ELR (cell line): ENCODE results near the gene PCDHA7.
"Not testable (repeated sequence)": the region's sequence is repeated elsewhere in the genome, so short reads cannot be mapped to it uniquely, and the experiment has no call there.

Source experiments
- DNase-seq: peaks from one replicate; pipeline ENCODE4 v3.0.0-alpha.2; 2015; ENCODE audit warnings: low read depth

PCDHA7 gene

GRCh38 chr5:140833993-140834392 lies at the start of gene PCDHA7:
PCDHA7 (plus strand) TSS chr5:140834269; CDS start chr5:140834384, 115 bp downstream.
- DNase-seq = peak; percentile 16

GRCh38 chr5:140785905-140786686 lies 48.0 kb upstream of the PCDHA7 start, which contains the start of gene PCDHA1:
PCDHA1 (plus strand) TSS chr5:140786140.
- DNase-seq = peak; percentile 14

- DNase-seq = not testable (repeated sequence)
Observed at GRCh38 chr5:140787422-140787821, 46.6 kb upstream of the PCDHA7 start.

- not testable (repeated sequence) for DNase-seq
Observed at GRCh38 chr5:140787849-140788504, 46.1 kb upstream of the PCDHA7 start.

GRCh38 chr5:140791089-140791488 lies 43.0 kb upstream of the PCDHA7 start:
- DNase-seq = no peak

- DNase-seq = peak; percentile 8
Observed at GRCh38 chr5:140794595-140795258, 39.3 kb upstream of the PCDHA7 start, which contains the start of gene PCDHA2. PCDHA2 (plus strand) TSS chr5:140794852.

GRCh38 chr5:140795259-140795641 lies 38.8 kb upstream of the PCDHA7 start:
- peak; percentile 18 for DNase-seq

GRCh38 chr5:140796072-140796717 lies 37.9 kb upstream of the PCDHA7 start:
- DNase-seq = not testable (repeated sequence)

GRCh38 chr5:140796718-140797095 lies 37.4 kb upstream of the PCDHA7 start:
- DNase-seq = no peak

GRCh38 chr5:140800816-140801493 lies 33.1 kb upstream of the PCDHA7 start, which contains the start of gene PCDHA3:
PCDHA3 (plus strand) TSS chr5:140801057.
- peak; percentile 6 for DNase-seq

- DNase-seq = no peak
Observed at GRCh38 chr5:140801494-140801841, 32.6 kb upstream of the PCDHA7 start.

GRCh38 chr5:140802381-140802780 lies 31.7 kb upstream of the PCDHA7 start:
- not testable (repeated sequence) for DNase-seq

GRCh38 chr5:140802781-140803271 lies 31.2 kb upstream of the PCDHA7 start:
- DNase-seq = no peak

GRCh38 chr5:140806834-140807775 lies 27.0 kb upstream of the PCDHA7 start, which contains the start of gene PCDHA4:
PCDHA4 (plus strand) TSS chr5:140807068.
- peak; percentile 14 for DNase-seq

- not testable (repeated sequence) for DNase-seq
Observed at GRCh38 chr5:140808241-140808888, 25.7 kb upstream of the PCDHA7 start.

- no peak for DNase-seq
Observed at GRCh38 chr5:140808889-140809291, 25.2 kb upstream of the PCDHA7 start.

- DNase-seq = peak; percentile 48
Observed at GRCh38 chr5:140821375-140822280, 12.4 kb upstream of the PCDHA7 start, which contains the start of gene PCDHA5. PCDHA5 (plus strand) TSS chr5:140821613.

GRCh38 chr5:140822281-140822629 lies 11.8 kb upstream of the PCDHA7 start:
- no peak for DNase-seq

- DNase-seq = not testable (repeated sequence)
Observed at GRCh38 chr5:140822969-140823368, 11.1 kb upstream of the PCDHA7 start.
